Measurements from ENCODE around the gene SLC44A3.
"Not testable (repeated sequence)": the region's sequence is repeated elsewhere in the genome, so short reads cannot be mapped to it uniquely, and the experiment has no call there.

Gene SLC44A3

GRCh38 chr1:94917251-94917650 lies 97.1 kb downstream of the SLC44A3 start:
- DNase-seq: no peak

GRCh38 chr1:94919241-94920030 lies 99.3 kb downstream of the SLC44A3 start:
- no peak for DNase-seq

DNA sequence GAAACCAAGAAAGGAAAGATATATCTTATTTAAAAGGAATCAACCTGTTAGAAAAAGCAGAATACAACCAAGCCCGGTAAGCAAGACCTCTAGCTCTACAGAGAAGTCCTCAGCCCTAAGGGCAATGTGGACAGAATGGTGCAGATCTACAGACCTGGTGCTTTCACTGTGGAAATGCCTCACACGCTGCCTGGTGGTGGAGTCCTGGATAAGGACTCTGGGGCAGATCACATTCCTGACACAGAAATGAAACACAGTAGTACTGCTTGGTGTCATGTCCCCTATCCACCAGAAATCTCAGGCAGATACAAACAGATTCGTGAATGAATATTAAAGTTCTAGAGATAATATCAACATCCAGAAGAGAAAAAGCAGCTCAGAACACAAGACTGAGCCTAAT lies 99.9 kb downstream of the SLC44A3 start:
- no peak for DNase-seq

DNA sequence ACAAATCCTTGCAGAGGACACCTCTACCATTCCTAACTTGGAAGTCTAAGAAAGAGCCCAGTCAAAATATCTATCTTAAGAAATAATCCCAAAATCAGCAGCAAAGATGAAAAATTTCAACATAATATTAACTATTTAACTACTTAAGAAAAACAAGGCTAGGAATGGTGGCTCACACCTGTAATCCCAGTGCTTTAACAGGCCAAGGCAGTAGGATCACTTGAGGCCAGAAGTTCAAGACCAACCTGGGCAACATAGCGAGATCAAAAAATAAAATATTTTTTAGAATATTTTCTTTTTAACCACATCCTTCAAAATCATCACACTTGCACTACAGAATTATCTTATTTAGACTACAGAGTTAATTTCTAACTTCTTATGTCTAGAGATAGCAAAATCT lies 101.8 kb downstream of the SLC44A3 start:
- no peak for DNase-seq

GRCh38 chr1:94922761-94923331 lies 102.7 kb downstream of the SLC44A3 start:
- DNase-seq: no peak

DNA sequence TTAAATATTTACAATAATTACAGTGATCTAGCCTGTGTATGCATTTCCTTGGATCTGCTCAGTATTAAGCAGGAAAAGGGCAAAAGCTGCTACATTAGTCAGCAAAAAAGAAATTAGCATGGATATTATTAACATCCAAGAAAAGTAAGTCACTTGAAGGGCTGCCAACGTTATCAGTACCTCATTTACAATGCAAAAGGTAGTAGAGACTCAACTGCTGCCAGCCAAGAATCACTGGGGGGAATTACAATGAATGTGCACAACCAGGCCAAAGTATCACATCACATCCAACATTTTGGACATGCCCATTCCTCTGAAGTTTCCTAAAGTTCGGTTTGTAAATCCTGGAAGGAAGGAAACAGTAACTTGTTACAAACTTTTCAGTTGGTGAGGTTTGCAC lies 104.8 kb downstream of the SLC44A3 start:
- no peak for DNase-seq

DNA sequence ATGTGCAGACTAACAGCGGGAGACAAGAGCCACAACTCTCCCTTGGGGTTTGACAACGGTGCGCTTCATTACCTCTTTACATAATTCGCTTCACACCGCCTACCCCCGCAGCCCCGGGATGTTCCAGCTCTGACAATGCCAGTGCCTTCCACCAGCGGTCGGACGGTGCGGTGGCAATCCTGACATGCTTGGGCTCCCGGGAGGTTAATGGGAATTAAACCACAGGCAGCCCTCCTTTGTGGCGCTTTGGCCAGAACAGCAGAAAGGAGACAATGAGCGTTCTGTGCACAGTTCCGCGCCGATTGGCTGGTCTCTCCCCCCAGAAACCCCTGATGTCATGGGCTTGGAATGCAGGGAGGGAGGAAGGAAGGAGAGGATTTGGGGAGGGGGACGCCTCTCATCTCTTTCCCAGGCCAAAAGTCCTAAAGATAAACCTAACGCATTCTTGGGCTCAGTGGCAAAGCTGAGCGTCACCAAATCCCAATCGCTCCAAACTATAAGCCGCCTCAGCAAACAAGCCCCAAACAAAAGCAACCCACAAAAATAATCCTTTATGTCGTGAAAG lies 105.5 kb downstream of the SLC44A3 start:
- DNase-seq: peak in 1 of 2 donors; percentile 18

DNA sequence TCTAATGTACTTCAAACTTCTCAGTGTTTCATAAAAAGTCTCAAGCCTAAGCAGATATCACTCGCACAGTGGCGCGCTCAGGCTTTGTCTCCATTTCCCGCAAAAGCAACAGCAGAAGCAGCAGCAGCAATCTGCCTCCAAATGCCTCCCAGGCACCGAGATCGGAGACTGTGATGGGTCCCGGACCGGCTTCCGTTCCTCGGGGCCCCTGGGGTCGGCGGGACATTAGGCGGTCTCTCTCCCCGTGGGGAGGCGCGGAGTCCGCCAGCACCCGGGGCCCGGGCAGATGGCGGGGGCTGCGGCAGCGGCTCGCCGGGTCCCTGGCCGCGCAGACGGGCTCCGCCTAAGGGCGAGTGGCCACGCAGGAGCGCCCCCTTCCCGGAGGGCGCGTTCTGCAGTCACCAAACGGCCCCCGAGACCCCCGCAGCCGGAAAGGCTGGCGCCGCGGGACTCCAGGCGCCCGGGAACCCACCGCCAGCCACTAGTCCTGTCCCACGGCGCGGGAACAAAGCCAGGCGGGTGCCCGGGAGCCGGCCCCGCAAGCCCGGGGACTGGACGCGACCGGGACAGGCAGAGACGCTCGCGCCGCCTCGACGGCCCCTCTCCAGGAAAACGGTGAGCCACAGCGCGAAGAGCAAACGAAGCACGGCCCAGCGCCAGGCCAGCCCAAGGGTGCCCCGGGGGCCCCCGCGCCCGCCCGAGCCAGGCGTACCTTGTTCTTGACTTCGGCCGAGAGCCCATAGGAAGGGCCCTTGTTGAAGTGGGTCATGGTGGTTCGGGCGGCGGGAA lies 106.2 kb downstream of the SLC44A3 start:
- DNase-seq: peak; percentile 1 to 8

DNA sequence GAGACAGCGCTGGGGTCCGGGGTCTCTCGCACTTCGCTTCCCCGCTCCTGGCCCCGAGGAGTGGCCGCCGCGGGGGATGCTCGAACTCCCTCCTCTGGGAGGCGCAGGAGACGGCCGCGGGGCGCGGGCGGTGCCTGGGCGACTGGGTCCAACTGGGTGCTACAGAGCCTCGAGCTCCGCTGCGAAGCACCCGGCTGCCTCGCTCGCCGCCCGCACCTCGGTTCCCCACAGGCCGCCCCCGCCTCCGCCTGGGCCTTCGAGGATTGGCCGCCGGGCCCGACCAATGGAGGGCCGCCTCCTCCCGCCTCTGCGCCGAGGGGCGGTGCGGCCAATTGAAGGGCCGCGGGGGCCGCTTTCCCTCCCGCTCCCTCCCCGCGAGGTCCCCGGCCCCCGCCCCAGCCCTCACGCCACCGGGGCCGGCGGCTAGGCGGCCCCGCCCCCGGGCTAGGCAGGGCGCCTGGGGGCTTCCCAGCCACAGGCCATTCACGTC lies 106.8 kb downstream of the SLC44A3 start, which contains the start of gene CNN3:
TSS of gene CNN3 (minus strand) at position 196 of the 490 bp plus-strand sequence. CDS start 216 bp downstream, outside the sequence.
- DNase-seq: peak; percentile 68 to 81

DNA sequence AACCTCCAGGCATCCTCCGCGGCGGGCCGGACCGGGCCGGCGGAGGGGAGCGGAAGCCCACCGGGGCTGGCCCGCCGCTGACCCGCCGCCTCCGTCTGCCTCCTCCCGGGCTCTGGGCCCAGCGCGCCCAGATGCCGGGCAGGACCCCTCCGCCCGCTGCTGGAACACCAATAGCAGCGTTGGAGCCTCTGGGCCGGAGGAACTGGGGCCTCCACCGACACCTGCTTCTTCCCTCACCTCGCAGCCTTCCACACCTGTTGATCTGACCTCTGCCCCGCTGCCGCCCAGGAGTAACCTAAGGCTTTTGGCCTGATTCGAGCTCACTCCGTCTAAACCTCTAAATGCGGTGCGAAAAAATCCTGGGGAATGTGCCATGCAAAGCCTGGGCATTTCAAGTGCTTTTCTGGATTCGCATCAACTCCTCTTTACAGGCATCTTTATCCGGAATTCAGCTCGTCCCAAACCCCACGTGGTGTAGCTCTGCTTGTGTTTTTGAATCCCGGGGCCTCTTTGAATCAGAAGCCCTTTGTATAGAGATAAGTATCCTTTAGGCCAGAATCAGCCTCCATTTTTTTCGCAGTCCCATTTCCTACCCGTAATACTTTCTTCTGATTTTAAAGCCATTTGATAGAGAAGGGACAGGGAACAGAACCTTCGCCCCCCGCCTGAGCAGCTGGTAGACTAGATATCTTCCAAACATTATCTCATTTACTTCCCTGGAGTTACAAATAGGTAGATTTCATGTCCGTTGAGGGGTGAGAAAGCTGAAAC lies 107.4 kb downstream of the SLC44A3 start:
- DNase-seq: no peak

DNA sequence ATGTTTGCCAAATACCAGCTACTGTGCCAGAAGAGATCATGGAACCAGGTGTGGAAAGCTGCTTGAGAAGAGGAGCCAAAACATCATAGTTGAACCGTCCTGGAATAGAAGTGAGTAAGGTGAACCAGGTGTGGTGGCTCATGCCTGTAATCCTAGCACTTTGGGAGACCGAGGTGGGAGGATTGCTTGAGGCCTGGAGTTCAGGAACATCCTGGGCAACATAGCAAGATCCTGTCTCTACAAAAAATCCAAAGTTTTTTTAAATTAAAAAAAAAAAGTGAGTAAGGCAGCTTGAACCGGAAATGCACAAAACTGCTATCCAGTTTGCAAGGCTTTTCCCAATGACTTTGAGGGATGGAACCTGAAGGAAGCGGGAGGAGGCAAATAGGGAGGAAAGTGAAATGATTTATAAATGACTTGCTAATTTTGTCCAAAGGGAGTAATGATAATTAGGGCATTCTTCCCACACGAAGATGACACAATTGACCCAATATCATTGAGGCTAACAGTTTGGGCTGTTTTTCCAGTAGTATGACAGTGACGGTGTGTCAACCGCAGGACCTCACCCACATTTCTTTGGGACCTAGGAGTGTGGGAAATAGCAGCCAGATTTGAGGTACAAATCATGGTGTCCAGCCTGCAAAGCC lies 108.3 kb downstream of the SLC44A3 start:
- no peak for DNase-seq

DNA sequence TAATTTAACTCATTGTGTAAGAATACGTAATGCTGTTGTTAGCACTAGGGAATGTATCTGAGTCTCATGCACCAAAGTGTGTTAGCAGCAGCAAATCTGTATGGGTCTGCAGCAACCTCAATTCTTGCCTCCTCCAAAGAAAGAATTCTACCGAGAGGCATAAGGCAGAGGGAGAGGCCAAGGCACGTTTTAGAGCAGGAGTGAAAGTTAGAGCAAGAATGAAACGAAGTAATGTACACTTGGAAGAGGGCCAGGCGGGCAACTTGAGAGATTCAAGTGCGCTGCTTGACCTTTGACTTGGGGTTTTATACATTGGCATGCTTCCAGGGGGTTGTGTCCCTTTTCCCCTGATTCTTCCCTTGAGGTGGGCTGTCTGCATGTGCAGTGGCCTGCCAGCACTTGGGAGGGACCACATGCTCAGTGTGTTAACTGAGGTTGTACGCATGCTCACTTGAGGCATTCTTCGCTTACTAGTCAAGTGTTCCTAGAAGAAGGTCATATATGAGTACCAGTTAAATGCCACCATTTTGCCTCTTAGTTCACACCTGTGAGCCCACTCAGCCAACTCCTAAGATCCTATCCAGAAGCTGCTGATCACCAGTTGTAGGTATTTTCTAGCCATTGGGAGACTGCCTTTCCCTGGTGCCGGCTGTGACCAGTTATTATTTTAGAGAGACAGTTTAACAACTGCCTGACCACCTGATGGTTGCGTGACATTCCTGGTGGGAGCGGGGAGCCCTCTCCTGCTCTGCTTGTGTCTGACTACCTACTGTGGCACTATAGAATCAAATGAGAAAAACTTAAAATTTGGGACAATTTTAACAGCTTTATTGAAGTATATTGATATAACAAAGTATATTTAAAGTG lies 109.4 kb downstream of the SLC44A3 start:
- no peak for DNase-seq

- no peak for DNase-seq
Measured at GRCh38 chr1:94931254-94931841, 111.2 kb downstream of the SLC44A3 start.

- DNase-seq: no peak
Measured at GRCh38 chr1:94934551-94934950, 114.4 kb downstream of the SLC44A3 start.

- no peak for DNase-seq
Measured at GRCh38 chr1:94935034-94935433, 114.9 kb downstream of the SLC44A3 start.

GRCh38 chr1:94935476-94935875 lies 115.3 kb downstream of the SLC44A3 start:
- no peak for DNase-seq

DNA sequence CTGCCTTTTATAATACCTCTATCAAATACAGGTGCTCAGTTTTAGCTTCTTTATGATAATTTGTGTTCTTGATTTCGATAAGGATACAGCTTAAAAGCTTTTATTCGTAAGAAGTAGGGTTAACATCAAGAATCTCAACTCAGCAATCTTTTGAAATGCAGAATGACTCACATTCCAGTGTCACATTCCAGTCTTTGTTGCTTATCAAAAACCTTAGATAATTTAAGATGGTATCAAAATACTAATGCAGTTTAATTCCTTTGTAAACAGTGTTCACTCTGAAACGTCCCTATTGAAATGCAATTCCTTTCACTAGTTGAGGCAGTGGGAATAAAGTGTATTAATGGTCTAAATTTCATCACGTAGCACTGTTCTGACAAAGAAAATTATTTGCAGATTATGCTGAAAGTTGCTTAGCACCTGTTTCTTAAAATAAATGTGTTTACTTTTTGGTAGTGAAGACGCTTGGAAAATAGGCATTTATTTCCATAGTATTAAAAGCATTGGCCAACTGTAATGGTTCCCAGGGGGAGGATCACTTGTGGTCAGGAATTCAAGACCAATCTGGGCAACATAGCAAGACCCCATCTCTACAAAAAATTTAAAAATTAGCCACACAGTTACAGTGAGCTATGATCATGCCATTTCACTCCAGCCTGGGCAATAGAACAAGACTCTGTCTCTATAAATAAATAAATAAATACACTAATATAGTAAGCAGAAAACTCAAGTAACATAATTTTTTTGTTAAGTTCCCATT lies 116.9 kb downstream of the SLC44A3 start:
- no peak for DNase-seq

GRCh38 chr1:94937820-94938219 lies 117.7 kb downstream of the SLC44A3 start:
- DNase-seq: no peak

- no peak for DNase-seq
Measured at GRCh38 chr1:94940738-94941137, 120.6 kb downstream of the SLC44A3 start.

DNA sequence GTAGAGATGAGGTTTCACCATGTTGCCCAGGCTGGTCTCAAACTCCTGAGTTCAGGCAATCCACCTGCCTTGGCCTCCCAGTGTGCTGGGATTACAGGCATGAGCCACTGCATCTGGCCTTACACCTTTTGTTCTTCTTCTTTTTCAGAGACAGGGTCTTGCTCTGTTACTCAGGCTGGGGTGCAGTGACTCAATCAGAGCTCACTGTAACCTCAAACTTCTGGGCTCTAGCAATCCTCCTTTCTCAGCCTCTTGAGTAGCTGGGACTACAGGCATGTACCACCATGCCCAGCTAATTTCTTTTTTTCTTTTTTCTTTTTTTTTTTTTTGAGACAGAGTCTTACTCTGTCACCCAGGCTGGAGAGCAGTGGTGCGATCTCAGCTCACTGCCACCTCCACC lies 121.3 kb downstream of the SLC44A3 start:
- DNase-seq: not testable (repeated sequence)
